HG03521 (cell line): Measurements from ENCODE around the gene SELL.
"Not testable (repeated sequence)": the region's sequence is repeated elsewhere in the genome, so short reads cannot be mapped to it uniquely, and the experiment has no call there.

Experiments
- ATAC-seq: cut with Tn5 transposase; IDR thresholded peaks from one replicate; pipeline ENCODE4 v1.9.1; 2021; ENCODE audit warnings: mild to moderate bottlenecking, moderate library complexity; ENCODE audit not compliant: unreplicated experiment

The SELL gene

DNA sequence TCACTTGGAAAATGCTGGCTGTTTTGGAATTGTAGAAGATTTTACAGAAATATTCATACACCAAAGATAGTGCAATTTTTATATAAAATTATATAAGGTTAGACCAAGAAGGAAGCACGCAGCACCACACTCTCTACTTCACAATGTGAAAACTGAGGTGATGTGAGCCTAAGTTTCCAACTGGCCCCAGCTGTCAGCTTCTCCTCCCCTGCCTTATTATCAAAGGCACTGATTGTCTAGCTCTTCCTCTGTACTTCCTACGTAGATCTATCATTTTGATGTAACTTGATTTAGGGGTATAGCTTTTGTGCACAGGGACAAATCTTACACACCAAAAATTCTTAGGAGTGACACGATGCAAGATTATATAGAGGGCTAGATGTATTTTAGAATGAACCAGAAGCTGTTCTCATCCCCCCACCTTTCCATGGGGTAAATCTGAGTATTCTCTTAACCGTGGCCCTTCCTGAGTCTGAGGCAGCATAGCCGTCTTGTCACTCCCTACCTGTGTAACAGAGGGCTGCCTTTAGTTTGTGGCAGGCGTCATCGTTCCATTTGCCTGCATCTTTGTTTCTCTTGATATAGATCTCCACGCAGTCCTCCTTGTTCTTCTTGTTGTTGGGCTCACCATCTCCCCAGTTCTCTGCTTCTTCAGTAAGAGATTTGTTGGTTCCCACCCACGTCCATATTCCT, 3.4 kb downstream of the SELL start:
- no peak for ATAC-seq

DNA sequence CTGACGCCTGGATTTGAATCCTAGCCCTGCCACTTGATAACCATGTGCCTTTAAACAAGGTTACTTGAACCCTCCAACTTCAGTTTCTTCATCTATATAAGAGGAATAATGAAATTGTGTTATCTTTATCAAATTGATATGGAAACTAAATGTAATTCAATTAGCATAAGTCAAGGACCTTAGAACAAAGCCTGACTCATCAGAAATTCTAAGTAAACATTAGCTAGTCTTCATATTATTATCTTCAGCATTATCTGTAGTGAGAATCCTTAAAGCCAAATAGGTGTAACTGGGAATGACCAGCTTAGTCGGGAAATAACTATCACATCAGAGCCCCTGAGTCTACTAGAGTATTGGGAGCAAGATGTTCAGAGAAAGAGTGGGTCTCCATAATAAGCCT, 6.6 kb downstream of the SELL start:
- ATAC-seq, result no peak

DNA sequence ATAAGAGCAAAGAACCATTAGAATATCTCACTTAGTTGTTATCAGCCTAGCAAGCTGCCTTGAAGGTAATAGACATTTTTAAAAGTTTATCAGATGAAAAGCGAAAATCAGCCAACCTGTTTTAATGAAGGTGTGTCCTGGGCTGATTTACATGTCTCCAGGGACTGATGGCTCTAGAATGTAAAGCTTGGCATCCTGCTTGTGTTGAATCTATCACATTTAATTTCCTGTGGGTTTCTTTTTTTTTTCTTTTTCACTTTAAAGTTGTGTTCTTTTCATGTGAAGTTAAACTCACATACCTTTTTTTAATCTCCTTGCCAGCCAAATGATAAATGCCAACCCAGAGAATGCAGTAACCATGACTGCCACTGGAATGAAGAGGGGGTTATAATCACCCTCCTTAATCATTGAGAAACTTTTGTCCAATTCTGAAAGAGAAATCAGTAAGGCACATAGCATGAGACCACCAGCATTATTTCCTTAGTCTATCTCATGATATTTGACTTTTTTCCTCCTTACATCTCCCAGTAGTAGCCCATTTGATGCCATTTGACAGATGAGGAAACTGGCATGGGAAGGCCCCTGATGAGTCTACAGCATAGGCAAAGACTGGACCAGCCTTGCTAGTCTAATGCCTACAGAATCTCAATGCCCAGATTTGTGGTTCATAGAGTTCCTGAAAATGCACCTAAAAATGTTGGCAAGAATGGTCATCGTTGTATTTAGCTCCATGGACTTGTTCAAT, 10.0 kb downstream of the SELL start:
- no peak for ATAC-seq

DNA sequence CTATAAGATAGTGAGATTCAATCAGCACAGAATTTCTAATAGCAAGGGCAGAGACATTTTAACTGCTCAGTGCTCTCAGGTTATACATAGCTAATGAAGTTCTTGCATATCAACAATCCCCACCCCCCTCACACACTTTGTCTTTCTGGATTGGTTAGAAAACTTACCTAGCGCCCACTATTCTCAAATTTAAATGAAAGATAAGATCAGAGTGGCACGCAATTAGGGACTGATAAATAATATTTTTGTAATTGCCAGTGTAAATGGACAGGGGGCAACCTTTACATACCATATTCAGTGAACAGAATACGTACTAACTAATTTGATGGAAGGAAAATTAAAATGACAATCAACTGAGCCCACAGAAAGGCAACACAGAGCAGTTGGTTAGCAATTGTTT, 11.7 kb downstream of the SELL start:
- ATAC-seq, result no peak

DNA sequence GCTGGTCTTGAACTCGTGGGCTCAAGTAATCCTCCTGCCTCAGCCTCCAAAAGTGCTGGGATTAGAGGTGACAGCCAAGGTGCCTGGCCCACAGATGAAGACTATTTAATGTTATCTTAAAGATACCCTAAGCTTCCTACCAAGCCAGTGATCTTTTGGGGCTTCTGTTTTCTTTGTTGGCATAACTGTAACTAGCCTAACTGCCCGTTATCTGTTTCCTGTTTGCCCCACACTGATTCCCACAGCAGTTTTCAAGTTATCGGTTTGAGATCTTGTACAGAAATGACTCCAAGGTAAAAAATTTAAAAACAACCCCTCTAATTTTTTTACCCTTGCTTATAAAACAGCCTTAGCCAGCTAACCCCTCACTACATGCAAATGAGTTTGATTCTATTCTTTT, 12.4 kb downstream of the SELL start:
- ATAC-seq, result no peak

DNA sequence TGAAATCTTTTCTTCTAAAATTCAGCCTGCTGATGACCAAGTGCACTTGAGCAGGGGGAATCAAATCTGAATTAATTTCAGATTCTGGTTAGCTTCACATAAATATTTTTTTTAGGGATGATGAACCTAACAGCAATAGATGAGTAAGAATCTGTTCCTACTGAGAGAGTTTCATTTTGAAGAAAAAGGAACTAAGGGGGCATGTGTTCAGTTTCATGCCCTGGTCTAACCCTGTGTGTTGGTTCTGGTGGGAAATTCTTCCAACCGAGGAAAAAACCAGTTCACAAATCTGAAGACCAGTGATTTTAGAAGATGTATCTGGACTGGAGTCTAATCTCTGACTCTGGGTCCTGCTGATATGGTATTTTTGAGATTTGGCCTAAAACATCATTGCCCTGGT, 13.7 kb downstream of the SELL start:
- ATAC-seq, result no peak

DNA sequence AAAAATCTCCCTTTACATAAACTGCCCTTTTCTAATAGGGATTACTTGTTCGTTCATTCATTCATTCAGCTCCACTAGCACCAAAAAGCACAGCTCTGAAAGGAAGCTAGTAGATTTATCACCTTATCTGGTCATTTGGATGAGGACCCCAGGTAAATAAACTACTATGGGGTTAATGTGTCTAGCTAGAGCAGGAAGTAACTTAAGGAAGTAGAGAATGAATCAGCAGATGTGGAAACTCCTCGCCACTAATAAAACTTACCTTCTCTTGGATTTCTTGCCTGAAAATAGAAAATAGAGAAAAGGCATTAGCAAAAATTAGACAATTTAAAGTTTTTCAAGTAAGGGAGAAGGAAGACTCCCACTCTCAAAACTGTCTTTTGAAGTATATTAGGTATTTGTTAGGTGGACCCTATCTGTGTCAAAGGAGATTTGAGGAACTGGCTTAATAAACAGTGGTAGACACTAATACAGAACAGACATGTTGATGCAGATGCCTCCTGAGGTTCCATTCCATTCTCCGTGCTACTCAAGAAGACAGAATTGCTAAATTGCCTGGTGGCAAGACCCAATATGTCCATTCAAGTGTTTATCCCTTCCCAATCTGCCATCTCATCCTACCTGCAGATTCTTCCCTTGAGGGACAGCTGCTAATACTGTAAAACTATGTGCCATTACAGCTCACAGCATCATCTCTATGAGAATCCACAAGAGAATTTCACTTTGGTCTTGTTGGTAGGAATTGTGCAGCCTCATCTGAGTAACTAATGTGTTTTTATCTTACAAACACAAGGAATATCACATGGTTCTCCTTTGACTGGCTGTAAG, 14.9 kb downstream of the SELL start:
- ATAC-seq, result no peak

DNA sequence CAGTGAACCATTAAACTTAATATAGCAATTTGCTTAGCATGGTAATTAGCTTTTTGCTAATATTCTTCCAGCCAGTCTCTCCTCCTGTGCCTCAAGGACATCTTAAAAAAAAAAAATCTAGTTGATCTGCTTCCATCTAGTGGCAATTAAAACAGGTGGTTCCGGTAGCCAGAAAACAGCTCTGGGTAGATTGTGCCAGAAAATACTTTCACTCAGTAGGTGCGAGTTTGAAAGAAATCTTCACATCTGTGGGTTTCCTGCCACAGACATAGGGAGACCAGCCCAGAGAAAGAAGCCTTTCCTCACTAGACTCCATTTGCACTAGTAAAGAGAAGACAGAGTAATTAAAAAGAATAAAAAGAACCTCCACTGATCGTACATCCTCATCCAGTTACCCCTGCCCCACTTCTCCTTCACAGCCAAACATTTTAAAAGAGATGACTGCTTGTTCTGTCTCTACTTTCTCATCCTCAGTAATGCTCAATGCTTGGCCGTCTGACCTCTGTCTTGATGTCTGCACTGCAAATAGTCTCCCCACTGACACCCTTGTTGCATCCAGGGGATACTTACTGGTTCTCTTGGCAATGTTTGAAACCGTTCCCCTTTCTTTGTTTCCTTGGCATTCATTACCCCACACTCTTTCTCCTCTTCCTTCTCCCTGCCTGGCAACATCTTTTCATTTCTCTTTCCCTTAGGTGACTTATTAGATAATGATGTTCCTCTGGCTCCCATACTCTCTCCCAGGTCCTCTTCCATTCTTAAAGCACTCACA, 16.9 kb downstream of the SELL start:
- peak; percentile 35 for ATAC-seq

DNA sequence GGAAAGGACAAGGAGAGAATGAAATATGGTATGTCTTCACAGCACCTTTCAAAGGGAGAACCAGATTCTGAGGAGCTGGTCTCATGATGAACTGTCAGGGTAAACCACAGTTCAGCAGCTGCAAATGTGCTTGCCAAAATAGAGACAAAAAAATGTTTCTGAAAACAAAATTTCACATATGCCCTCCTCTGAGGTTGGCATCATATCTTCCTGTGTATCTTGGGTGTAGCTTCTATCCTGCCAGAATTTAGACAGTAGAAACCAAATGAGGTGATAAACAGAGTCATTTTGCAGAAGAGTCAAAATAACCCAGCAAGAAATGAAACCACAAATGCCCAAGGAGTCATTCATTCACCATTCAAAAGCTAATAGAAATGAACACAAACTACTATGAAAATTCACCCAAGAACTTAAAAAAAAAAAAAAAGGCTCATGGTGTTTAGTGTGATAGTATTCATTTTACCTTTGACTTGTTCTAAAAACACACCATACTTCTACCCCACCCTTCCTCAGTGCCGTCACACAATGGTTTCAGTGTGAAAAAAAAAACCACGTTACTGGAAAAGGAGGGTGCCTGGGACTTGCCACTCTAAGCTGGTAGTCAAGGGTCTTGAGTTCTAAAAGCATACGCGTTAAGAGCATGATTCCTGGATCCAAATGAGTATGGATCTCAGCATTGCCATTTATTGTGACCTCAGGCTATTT, 18.5 kb downstream of the SELL start:
- no peak for ATAC-seq

DNA sequence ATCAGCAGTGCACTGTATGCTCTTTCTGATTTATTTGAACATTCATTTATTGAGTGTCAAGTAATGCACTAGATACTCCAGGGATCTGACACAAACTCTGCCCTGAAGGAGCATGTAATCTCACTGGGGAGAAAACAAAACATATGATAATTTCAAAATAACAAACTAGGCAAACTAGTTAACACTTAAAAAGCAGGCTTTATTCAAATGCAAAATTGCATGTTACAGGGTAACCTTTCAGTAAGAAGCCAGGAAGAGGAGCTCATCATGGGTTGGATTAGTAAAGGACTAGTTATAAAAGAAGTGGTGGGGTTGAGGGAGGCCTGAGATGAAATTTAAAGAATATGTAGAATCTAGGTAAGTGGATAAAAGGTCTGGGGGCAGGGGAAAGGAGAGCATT, 20.9 kb downstream of the SELL start:
- ATAC-seq, result no peak

DNA sequence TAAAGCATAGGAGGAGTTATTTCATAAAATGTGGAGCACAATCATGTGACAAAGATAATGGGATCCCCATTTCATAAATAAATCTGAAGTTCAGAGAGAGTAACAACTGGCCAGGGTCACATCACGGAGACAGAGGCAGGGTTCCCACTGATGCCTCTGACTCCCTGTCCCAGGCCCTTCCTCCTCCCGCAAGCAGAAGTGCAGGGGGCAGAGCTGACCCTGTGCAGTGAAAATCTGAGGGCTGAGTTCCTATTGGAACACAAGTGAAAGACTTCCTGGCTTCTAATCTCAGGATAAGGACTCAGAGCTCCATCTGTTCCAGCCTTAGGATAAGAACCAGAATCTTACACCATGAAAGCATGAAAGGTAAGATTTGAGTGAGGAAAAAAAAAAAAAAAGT, 22.0 kb downstream of the SELL start:
- ATAC-seq, result no peak

DNA sequence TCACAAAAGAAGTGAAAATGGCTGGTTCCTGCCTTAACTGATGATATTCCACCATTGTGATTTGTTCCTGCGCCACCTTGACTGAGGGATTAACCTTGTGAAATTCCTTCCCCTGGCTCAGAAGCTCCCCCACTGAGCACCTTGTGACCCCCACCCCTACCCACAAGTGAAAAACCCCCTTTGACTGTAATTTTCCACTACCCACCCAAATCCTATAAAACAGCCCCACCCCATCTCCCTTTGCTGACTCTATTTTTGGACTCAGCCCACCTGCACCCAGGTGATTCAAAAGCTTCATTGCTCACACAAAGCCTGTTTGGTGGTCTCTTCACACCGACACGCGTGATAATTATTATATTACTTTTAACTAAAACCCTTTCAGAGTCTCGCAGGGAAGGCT, 23.0 kb downstream of the SELL start:
- not testable (repeated sequence) for ATAC-seq

DNA sequence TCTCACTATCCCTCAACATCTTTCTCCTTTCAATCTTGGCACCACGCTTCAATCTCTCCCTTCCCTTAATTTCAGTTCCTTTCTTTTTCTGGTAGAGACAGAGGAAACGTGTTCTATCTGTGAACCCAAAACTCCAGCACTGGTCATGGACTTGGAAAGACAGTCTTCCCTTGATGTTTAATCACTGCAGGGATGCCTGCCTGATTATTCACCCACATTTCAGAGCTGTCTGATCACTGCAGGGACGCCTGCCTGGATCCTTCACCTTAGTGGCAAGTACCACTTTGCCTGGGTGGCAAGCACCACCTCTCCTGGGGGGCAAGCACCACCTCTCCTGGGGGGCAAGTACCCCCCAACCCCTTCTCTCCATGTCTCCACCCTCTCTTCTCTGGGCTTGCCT, 27.8 kb downstream of the SELL start:
- no peak for ATAC-seq

DNA sequence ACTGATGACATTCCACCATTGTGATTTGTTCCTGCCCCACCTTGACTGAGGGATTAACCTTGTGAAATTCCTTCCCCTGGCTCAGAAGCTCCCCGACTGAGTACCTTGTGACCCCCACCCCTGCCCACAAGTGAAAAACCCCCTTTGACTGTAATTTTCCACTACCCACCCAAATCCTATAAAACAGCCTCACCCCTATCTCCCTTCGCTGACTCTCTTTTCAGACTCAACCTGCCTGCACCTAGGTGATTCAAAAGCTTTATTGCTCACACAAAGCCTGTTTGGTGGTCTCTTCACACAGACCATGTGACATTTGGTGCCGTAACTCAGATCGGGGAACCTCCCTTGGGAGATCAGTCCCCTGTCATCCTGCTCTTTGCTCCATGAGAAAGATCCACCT, 28.3 kb downstream of the SELL start:
- ATAC-seq, result not testable (repeated sequence)

DNA sequence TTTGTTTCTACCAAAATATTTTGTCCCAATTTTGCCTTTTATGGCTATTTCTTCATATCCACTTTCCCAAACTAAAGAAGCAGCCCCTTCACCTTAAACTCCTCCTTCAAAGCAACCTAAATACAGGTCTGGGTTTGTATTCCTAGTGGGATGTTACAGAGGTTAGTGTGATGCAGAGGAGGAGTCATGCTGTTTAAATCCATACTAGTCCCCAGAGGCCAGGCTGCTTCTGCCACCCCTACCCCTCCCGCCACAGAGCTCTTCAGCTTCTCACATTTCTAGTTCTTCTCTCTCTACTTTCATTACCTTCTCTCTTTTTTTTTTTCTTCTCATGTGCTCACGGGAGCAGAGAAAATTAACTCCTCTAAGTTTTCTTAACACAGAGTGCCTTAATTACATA, 29.3 kb downstream of the SELL start:
- ATAC-seq, result no peak

DNA sequence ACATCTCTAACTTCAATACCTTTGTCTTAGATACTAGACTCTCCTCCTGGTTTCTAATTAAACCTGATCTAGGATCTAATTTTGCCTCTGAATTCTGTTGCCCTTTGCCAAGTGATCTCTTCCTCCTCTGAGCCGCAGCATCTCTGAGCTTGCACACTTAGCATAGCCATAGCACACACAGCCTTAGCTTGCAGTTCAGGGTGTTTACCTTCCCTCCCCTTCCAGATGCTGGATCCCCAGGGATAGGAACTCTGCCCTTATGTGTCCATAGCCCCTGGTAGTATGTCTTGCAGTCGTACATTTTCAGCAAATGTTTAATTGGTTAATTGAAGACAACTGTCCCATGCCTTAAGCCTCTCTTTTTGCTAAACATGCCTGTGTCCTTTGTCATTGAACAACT, 30.3 kb downstream of the SELL start:
- ATAC-seq, result no peak

DNA sequence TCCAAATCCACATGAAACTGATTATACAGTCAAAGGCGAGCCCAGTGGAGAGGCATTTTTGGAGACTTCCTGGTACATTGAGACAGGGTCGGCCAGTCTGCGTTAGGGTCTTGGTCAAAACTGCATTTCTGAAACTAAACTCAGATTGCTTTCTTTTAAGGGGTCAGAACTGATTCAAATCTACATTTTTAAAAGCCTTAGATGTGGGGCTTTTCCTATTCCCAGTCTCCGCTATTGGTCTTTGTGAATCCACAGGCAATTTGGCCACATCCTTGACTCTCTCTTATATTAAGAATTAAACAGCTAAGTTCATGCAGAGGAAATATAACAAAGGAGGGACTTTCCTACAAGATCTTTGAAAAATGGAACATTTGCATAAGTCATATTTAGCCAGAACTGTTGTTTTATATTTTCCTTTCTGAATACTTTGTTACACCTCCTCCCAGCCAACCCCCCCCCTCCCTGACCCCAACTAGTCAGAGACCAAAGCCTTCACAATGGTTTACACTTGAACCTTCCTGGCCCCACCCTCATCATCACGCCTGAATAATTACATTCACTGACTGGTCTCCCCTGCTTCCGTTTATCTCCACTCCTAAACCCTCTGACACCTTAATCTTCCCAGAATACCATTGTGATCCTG, 30.9 kb downstream of the SELL start:
- ATAC-seq, result peak; percentile 44

DNA sequence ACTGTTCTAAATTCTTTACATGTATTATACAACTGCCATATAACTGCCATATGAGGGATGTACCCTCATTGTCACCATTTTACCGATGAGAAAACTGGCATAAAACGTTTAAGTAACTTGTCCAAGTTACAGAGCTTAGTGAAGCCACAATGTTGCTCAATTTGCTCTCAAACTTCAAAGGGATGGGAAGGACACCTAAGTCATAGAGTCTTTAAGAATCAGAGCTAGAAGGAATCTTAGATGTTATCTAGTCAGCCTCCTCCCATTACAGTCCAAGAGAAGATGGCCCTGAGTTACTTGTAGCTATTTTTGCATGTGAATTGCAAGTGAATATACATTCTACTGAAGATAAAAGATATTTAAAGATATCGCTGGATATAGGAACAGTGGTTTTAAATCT, 31.7 kb downstream of the SELL start:
- ATAC-seq, result no peak

DNA sequence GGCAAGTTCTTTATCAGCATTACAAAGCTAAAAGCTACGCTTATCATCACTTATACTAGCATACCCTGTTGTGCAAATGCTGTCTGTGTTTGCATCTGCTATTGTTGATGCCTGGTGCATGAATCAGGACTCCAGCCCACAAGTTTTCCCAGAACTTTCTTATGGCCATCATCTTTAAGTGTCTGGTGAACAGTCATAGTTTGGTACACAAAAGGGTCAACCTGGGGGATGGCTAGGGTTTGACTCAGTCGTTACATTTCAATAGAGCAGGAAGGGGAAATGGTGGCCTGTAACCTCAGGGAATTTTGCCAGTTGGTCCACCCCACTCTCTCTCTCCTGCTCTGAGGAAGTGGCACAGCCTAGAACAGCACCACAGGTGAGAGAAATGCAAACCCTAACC, 35.4 kb downstream of the SELL start:
- ATAC-seq, result no peak

DNA sequence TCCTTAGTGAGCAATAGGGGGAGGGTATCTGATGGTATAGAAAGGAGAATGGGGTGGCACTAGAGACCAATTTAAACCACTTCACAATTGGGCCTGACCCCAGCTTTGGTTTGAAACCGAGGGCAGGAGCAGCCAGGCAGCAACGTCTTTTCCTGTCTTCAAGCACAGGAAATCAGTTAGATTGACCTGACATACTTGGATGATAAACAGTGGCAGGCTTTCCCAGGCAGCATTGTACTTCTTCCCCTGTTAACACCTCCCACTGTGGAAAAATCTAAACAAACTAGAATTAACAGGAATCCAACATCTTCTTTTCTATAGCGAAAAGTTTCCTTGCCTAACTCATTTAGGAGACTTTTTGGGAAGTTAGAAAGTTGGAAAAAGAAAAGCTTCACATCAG, 40.6 kb downstream of the SELL start:
- no peak for ATAC-seq
